ENCODE results near the gene EPB41L2.

Gene EPB41L2

DNA sequence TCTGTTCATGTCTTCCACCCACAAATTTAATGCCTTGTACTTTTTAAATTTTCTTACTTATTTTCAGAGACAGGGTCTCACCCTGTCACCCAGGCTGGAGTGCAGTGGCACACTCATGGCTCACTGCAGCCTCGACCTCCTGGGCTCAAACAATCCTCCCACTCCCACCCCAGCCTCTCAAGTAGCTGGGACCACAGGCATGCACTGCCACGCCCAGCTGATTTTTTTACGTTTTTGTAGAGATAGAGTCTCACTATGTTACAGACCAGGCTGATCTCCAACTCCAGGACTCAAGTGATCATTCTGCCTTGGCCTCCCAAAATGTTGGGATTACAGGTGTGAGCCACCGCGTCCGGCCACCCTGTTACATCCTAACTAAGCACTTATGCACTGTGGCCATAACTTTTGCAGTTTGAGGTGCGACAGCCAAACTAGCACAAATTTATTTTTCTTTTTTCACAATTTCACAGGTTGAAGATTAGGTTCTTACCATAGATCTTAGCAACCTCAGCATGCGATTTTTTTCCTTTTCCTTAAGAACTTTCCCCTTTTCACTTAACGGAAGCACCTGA, 92.1 kb downstream of the EPB41L2 start:
- TF ChIP-seq, protein P1, sequence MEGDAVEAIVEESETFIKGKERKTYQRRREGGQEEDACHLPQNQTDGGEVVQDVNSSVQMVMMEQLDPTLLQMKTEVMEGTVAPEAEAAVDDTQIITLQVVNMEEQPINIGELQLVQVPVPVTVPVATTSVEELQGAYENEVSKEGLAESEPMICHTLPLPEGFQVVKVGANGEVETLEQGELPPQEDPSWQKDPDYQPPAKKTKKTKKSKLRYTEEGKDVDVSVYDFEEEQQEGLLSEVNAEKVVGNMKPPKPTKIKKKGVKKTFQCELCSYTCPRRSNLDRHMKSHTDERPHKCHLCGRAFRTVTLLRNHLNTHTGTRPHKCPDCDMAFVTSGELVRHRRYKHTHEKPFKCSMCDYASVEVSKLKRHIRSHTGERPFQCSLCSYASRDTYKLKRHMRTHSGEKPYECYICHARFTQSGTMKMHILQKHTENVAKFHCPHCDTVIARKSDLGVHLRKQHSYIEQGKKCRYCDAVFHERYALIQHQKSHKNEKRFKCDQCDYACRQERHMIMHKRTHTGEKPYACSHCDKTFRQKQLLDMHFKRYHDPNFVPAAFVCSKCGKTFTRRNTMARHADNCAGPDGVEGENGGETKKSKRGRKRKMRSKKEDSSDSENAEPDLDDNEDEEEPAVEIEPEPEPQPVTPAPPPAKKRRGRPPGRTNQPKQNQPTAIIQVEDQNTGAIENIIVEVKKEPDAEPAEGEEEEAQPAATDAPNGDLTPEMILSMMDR (IDR thresholded peaks at IDR 0.05; ENCODE audit: insufficient read depth, low read depth, low read length, missing control alignments) = no peak
- no peak for DNase-seq (ENCODE audit: low read depth)
- no peak overlapping the region for H3K4me3 ChIP-seq (ENCODE audit: low read length)

DNA sequence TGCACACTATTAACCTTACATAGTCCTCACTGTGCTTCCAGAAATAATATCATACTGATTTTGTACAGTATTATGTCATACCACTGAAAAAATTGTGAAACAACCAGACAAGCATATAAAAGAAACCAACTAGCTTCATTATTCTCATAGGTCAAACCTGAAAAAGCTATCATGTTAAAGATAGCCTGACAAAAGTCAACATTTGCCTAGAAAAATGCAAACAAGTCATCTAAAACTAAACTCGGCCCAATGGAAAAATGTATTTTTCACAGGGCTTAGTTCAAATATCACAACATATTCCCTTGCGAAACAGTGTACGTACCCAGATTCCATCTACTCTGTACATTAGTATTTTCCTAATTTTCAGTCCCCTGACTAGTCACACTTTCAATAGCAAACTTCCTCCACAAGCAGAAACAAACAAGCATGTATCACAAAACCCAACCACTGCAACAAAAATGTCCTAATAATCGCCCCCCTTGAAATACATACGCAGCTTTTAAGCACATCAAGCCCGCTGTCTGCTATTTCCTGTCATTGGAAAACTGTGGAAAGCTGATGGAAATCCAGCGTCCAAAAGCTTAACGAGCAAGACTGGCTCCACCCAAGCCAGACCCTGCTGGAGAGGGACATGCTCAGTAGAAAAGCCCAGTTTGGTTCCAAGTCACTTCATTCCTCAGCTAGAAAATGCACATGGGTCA, 93.1 kb downstream of the EPB41L2 start:
- H3K4me3 ChIP-seq (ENCODE audit: low read length) = no peak overlapping the region
- no peak for DNase-seq (ENCODE audit: low read depth)
- TF ChIP-seq, protein P1 (IDR thresholded peaks at IDR 0.05; ENCODE audit: insufficient read depth, low read depth, low read length, missing control alignments) = no peak

- no peak overlapping the region for H3K4me3 ChIP-seq (ENCODE audit: low read length)
- DNase-seq (ENCODE audit: low read depth) = no peak
- TF ChIP-seq, protein P1 (IDR thresholded peaks at IDR 0.05; ENCODE audit: insufficient read depth, low read depth, low read length, missing control alignments) = no peak
Observed at GRCh38 chr6:130969166-130969565, 93.9 kb downstream of the EPB41L2 start.

- no peak for DNase-seq (ENCODE audit: low read depth)
- TF ChIP-seq, protein P1 (IDR thresholded peaks at IDR 0.05; ENCODE audit: insufficient read depth, low read depth, low read length, missing control alignments) = no peak
- no peak overlapping the region for H3K4me3 ChIP-seq (ENCODE audit: low read length)
Observed at GRCh38 chr6:130968476-130968875, 94.6 kb downstream of the EPB41L2 start.

DNA sequence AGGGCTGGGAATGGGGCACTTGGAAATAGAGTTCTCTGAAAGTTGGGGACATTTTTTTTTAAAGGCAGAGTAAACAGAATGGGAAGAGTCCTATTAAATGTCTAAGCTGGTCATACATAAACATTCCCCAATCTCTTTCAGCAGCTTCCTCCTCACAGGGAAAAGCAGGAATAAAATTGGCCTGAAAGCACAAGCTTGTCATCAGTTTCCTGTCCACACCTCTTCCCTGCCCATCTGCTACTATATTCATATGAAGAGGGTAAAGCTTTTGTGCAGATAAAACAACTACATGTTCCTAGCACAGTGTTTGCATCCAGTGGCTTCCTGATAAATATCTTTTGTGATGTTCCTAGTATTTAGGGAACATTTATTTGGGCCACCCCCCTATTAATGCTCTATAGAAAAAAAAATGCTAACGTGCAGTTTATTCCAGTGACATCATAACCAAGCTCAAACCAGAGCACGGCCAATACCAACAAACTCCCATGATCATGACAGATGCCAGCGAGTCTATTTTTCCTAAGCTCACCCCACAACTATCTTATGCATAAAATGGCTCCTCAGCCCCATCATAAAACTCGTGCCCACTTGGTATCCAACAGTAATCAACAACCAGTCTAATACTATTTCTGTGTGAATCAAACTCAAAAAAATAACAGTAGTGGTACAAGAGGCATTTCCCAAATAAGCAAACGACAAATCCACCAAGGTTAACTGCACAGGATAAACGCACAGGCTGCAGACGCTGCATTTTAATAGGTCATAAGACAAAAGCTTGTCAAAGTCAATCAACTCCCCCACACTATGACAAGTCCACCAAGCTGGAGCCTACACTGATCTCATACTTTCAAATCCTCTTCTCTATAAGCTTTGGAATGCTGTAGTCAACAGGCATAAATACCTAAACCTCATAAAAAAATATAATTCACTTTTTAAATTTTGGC, 95.3 kb downstream of the EPB41L2 start:
- TF ChIP-seq, protein P1 (IDR thresholded peaks at IDR 0.05; ENCODE audit: insufficient read depth, low read depth, low read length, missing control alignments) = no peak
- DNase-seq (ENCODE audit: low read depth) = no peak
- H3K4me3 ChIP-seq (ENCODE audit: low read length) = no peak overlapping the region

DNA sequence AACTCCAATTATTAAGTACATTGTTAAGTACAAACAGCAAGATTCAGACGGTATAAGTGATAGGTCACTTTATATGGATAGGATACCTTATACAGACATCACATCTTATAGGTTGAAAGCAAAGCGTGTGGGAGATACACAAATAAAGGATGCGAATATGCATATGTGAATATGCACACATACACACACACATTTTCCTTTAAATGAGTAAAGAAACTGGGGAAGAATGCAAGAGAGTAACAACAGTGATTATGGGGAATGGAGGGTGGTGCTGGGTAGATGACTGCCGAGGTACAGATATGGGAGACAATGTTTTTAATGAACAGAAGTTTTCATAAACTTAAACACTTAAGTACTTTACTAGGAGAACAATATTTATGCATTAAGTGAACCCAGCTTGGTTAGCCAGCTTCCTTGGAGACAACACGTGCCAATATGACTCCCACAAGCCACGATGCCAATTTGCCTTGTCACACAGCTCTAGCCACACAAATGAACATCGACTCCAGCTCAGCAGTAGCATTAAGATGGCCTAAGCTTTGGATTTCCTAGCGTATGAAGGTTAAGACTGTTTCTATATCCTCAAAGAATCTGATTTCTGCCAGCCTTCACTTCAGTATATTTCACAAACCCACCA, 96.6 kb downstream of the EPB41L2 start:
- DNase-seq (ENCODE audit: low read depth) = no peak
- TF ChIP-seq, protein P1 (IDR thresholded peaks at IDR 0.05; ENCODE audit: insufficient read depth, low read depth, low read length, missing control alignments) = no peak
- no peak overlapping the region for H3K4me3 ChIP-seq (ENCODE audit: low read length)

Measured in epithelial cell of esophagus (primary cell).